Activated CD8-positive, alpha-beta memory T cell treated with anti-CD3 and anti-CD28 coated beads for 36 hours (primary cell): ENCODE data around the gene CNMD. TPM values are rescaled to one million over a fixed set of nuclear protein-coding genes. Genes with fewer than 3 reads are reported as not detected.
"Not testable (repeated sequence)": the region's sequence is repeated elsewhere in the genome, so short reads cannot be mapped to it uniquely, and the experiment has no call there.

Experiments used
- CTCF ChIA-PET: fragments of 350-600 bp; sonication (Branson Sonifier 250); formaldehyde crosslinking; loops from one replicate; lab custom pipeline; 2021; ENCODE audit warnings: antibody characterized with exemption; lab: Charles Lee
- POLR2A ChIA-PET: fragments of 350-600 bp; sonication (Branson Sonifier 250); formaldehyde crosslinking; loops from one replicate; lab custom pipeline; 2021; ENCODE audit warnings: antibody characterized with exemption; lab: Charles Lee
- total RNA-seq, 2 experiments: library from RNA; stranded (reverse); gene quantifications; one replicate each; pipeline ENCODE4 v1.2.3, GENCODE V29; 2021

Gene CNMD
- total RNA-seq, 2 experiments from 2014 or later = not detected

GRCh38 chr13:52701728-52702465, 37.7 kb downstream of the CNMD start:
- POLR2A ChIA-PET = no interaction called here
- CTCF ChIA-PET = no interaction called here

- ChIA-PET CTCF (no interaction called here), POLR2A (no interaction called here)
Measured at GRCh38 chr13:52696566-52696965, 43.1 kb downstream of the CNMD start.

GRCh38 chr13:52695856-52696255, 43.8 kb downstream of the CNMD start:
- POLR2A ChIA-PET = no interaction called here
- CTCF ChIA-PET = no interaction called here

GRCh38 chr13:52686376-52686775, 53.2 kb downstream of the CNMD start:
- CTCF ChIA-PET = interaction anchor here (0.6 kb wide), 1 partner anchor 21 kb away, joined by 4 read pairs; no protein-coding TSS in a partner anchor
- POLR2A ChIA-PET = no interaction called here

- CTCF ChIA-PET, POLR2A ChIA-PET: not testable (repeated sequence)
Measured at GRCh38 chr13:52685806-52686205, 53.8 kb downstream of the CNMD start.

- ChIA-PET CTCF (interaction anchor here (1.4 kb wide), 1 partner anchor 12 kb away, joined by 3 read pairs; no protein-coding TSS in a partner anchor), POLR2A (no interaction called here)
Measured at GRCh38 chr13:52677823-52678222, 61.8 kb downstream of the CNMD start.

- CTCF ChIA-PET = no interaction called here
- POLR2A ChIA-PET = no interaction called here
Measured at GRCh38 chr13:52673465-52673864, 66.2 kb downstream of the CNMD start.

- POLR2A ChIA-PET = no interaction called here
- CTCF ChIA-PET = no interaction called here
Measured at GRCh38 chr13:52670726-52671125, 68.9 kb downstream of the CNMD start.

- ChIA-PET POLR2A (no interaction called here), CTCF (no interaction called here)
Measured at GRCh38 chr13:52669677-52670076, 69.9 kb downstream of the CNMD start.

GRCh38 chr13:52665325-52665724, 74.3 kb downstream of the CNMD start:
- POLR2A ChIA-PET = interaction anchor here (1.0 kb wide), 1 partner anchor 13 kb away, joined by 3 read pairs; the partner anchor contains the start of gene SUGT1
- CTCF ChIA-PET = interaction anchor here (1.1 kb wide), 1 partner anchor 21 kb away, joined by 4 read pairs; no protein-coding TSS in a partner anchor

GRCh38 chr13:52664272-52664671, 75.3 kb downstream of the CNMD start:
- CTCF ChIA-PET = no interaction called here
- POLR2A ChIA-PET = no interaction called here

GRCh38 chr13:52659340-52659739, 80.3 kb downstream of the CNMD start:
- ChIA-PET CTCF (no interaction called here), POLR2A (no interaction called here)

Other genes with a start within 250 kb of the CNMD start
- 1 to 10 TPM; 8.2 to 9.8 TPM for gene HNRNPA1L2, start 97.4 kb downstream of the CNMD start, total RNA-seq
- gene SUGT1, start 87.0 kb downstream of the CNMD start, total RNA-seq = 10 to 100 TPM; 63.6 to 65.6 TPM
- not detected for gene PCDH8, start 108.8 kb upstream of the CNMD start, total RNA-seq